ENCODE results near the gene FAM168B. TPM values are rescaled to one million over a fixed set of nuclear protein-coding genes. Genes with fewer than 3 reads are reported as not detected.

Gene FAM168B
- total and polyA plus RNA-seq, 5 donors from 2014 or later = 33.6 to 72.1 (median 40.3) TPM

GRCh38 chr2:131005216-131005935 lies 87.9 kb downstream of the FAM168B start:
- Histone ChIP-seq H3K27me3 (ENCODE audit: control insufficient read depth, insufficient read depth, low read length) (peaks cover 4% of the 10 kb centered on the region), H3K36me3 (ENCODE audit: control insufficient read depth, insufficient read depth, low read length) (no peaks in the 10 kb centered on the region), H3K4me3 (ENCODE audit: low read depth, low read length) (no peak overlapping the region), H3K9me3 (ENCODE audit: control insufficient read depth in 2 of 2, low read length in 2 of 2) (no peaks in the 10 kb centered on the region), H3K4me1 (ENCODE audit: control insufficient read depth, insufficient read depth, low read length, poor library complexity, severe bottlenecking) (no peaks in the 10 kb centered on the region), H3K27ac (ENCODE audit: insufficient read depth, low read length, poor library complexity, severe bottlenecking) (no peak overlapping the region)
- no peaks in the 10 kb centered on the region for H3K36me3 Mint-ChIP-seq
- peaks cover 10% of the 10 kb centered on the region for H3K27me3 Mint-ChIP-seq
- no peak for ATAC-seq (ENCODE audit: low read depth in 2 of 2)
- H3K27ac Mint-ChIP-seq = no peak overlapping the region
- no peak overlapping the region for H3K4me3 Mint-ChIP-seq
- peaks cover 0 to 1% (median 0%) of the 10 kb centered on the region in 7 donors for H3K9me3 Mint-ChIP-seq
- H3K4me1 Mint-ChIP-seq = no peaks in the 10 kb centered on the region
- no peak for DNase-seq

- Mint-ChIP-seq H3K36me3 (no peaks in the 10 kb centered on the region), H3K27ac (no peak overlapping the region), H3K9me3 (peaks cover 0 to 1% (median 0%) of the 10 kb centered on the region in 7 donors), H3K27me3 (peaks cover 10% of the 10 kb centered on the region), H3K4me1 (no peaks in the 10 kb centered on the region), H3K4me3 (no peak overlapping the region)
- H3K27me3 ChIP-seq (ENCODE audit: control insufficient read depth, insufficient read depth, low read length) = peaks cover 3% of the 10 kb centered on the region
- DNase-seq (no peak), ATAC-seq (ENCODE audit: low read depth in 2 of 2) (no peak)
- no peaks in the 10 kb centered on the region for H3K4me1 ChIP-seq (ENCODE audit: control insufficient read depth, insufficient read depth, low read length, poor library complexity, severe bottlenecking)
- no peak overlapping the region for H3K4me3 ChIP-seq (ENCODE audit: low read depth, low read length)
- no peaks in the 10 kb centered on the region for H3K36me3 ChIP-seq (ENCODE audit: control insufficient read depth, insufficient read depth, low read length)
- H3K9me3 ChIP-seq (ENCODE audit: control insufficient read depth in 2 of 2, low read length in 2 of 2) = no peaks in the 10 kb centered on the region
- H3K27ac ChIP-seq (ENCODE audit: insufficient read depth, low read length, poor library complexity, severe bottlenecking) = no peak overlapping the region
Measured at GRCh38 chr2:131004446-131005209, 88.6 kb downstream of the FAM168B start.

GRCh38 chr2:130998561-130998960 lies 94.7 kb downstream of the FAM168B start:
- Mint-ChIP-seq H3K4me1 (no peaks in the 10 kb centered on the region), H3K9me3 (no peaks in the 10 kb centered on the region), H3K27me3 (peaks cover 19% of the 10 kb centered on the region), H3K36me3 (no peaks in the 10 kb centered on the region), H3K27ac (no peak overlapping the region), H3K4me3 (no peak overlapping the region)
- no peak overlapping the region for H3K4me3 ChIP-seq (ENCODE audit: low read depth, low read length)
- ATAC-seq (ENCODE audit: low read depth in 2 of 2) = no peak
- no peaks in the 10 kb centered on the region for H3K9me3 ChIP-seq (ENCODE audit: control insufficient read depth in 2 of 2, low read length in 2 of 2)
- H3K27ac ChIP-seq (ENCODE audit: insufficient read depth, low read length, poor library complexity, severe bottlenecking) = no peak overlapping the region
- no peaks in the 10 kb centered on the region for H3K4me1 ChIP-seq (ENCODE audit: control insufficient read depth, insufficient read depth, low read length, poor library complexity, severe bottlenecking)
- DNase-seq = no peak
- H3K36me3 ChIP-seq (ENCODE audit: control insufficient read depth, insufficient read depth, low read length) = no peaks in the 10 kb centered on the region
- no peaks in the 10 kb centered on the region for H3K27me3 ChIP-seq (ENCODE audit: control insufficient read depth, insufficient read depth, low read length)

Other genes starting within 250 kb of the FAM168B start
- gene PLEKHB2, start 11.9 kb upstream of the FAM168B start, total RNA-seq = 85.5 TPM
- gene PLEKHB2, start 11.9 kb upstream of the FAM168B start, polyA plus RNA-seq = 10 to 100 TPM; 64.3 to 75.2 (median 71.5) TPM
- 0.27 TPM for gene POTEE, start 116.1 kb upstream of the FAM168B start, total RNA-seq
- gene POTEE, start 116.1 kb upstream of the FAM168B start, polyA plus RNA-seq = under 1 TPM; 0.03 to 0.41 (median 0.09) TPM